GM21528 (cell line): Measurements from ENCODE around the gene CXCR3.
"Not testable (repeated sequence)": the region's sequence is repeated elsewhere in the genome, so short reads cannot be mapped to it uniquely, and the experiment has no call there.

ENCODE experiments used
- ATAC-seq: cut with Tn5 transposase; IDR thresholded peaks from one replicate; pipeline ENCODE4 v1.9.1; 2021; ENCODE audit warnings: mild to moderate bottlenecking, moderate library complexity; ENCODE audit not compliant: unreplicated experiment, low FRiP score

Gene CXCR3

DNA sequence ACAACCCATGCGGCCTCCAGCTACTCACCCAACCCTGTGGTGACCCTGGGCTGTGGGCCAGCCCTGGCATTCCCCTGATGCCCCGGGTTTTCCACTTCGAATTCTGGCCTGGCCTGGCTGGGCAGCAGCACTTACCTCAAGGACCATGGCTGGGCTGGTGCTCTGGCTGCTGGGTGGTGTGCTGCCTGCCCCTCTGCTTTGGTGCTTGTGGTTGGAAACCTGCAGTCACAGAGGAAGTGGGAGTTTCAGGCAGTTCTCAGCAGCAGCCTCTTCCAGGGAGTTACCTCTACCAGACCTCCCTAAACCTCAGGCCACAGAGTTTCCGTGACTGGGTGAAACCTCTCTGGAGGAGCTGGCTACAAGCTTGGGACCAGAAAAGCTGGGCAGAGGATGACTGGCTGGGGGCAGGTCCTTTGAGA lies at the start of gene CXCR3:
CXCR3 (minus strand) TSS at position 209 of the 419 bp plus-strand sequence; CDS start at position 147, 62 bp downstream.
- peak; percentile 61 for ATAC-seq

DNA sequence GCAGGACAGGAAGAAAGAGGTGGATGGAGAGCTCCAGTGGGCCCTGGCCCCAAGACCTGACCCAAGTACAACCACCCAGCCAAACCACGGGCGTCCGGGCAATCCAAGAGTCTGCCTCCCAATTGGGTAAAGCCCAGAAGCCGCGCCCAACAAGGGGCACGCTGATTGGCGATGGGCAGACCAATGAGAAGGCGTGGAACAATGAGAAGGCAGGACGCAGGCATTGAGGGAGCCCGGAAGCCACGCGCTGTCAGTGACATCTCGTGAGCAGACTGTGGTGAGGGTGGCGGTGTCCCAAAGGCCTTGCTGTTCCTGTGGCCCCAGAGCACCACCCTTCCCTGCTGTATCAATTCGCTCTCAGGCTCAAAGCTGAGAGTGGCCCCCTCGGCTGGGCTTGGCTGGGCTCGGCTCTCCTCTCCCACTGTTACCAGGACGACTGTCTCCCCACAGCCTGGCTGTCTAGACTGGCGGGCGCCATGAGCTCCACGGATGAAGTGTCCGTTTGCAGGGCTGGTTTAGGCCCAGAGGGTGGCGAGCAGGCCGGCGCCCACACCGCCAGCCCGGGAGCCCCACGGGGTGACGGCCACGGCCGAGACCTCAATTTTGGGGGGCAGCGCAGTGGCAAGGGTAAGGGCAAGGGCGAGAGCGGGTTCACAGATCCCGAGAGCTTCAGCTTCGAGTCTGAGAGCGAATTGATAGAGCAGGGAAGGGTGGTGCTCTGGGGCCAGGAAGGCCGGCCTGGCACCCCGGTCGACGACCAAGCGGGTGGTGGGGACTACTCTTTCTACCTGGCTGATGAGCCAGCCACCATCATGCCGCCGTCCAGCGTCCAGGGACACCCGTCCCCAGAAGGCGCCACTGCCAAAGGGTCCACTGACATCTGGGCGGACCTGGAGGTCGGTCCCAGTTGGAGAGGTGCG lies 49.3 kb upstream of the CXCR3 start, which contains the start of gene LOC101059915:
LOC101059915 (plus strand) TSS at position 219 of the 920 bp plus-strand sequence.
- ATAC-seq, result no peak

DNA sequence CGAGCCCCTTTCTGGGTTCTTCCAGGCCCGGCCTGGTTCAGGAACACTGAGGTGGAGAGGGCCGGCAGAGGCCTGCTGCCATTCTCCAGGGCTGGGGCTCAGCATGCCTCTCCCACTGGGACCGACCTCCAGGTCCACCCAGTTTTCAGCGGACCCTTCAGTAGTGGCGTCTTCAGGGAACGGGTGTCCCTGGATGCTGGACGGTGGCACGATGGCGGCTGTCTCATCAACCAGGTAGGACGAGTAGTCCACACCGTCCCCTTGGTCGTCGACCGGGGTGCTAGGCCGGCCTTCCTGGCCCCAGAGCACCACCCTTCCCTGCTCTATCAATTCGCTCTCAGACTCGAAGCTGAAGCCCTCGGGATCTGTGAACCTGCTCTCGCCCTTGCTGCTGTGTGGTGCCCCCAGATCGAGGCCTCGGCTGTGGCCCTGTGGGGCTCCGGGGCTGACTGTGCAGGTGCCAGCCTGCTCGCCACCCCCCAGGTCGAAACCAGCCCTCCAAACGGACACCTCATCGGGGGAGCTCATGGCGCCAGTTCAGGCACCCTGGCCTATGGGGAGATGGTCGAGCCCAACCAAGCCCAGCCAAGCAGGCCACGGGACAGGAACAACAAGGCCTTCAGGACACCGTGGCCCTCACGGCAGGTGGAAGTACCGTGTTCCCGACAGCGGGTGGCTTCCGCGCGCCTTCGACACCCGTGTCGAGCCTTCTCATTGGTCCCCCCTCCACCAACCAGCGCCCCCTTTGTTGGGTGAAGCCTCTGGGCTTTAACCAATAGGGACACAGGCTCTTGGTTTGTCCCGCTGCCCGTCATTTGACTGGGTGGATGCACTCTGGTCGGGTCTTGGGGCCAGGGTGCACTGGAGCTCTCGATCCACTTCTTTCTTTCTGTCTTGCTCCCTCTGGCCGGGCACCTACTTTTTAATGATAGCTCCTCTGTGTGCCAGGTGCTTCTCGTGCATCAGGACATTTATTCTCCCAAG lies 48.2 kb upstream of the CXCR3 start:
- no peak for ATAC-seq

DNA sequence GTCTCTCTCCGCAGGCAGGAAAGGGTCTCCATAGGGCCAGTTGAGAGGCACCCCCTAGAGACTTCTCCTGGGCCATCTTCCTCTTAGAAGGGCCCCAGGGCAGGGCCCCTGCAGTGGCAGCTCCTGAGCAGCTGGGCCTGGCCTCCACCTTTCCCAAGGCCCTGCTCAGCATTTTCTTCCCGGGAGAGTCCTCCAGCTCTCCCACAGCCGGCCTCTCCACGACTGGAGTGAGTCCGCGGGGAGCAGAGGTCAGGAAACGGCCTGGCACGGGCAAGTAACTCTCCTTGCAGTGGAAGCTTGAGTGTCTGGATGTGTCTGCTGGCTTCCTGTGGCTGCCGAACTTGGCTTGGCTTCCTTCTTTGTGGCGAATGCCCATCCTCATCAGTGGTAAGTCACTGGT lies 47.4 kb upstream of the CXCR3 start:
- ATAC-seq, result no peak

DNA sequence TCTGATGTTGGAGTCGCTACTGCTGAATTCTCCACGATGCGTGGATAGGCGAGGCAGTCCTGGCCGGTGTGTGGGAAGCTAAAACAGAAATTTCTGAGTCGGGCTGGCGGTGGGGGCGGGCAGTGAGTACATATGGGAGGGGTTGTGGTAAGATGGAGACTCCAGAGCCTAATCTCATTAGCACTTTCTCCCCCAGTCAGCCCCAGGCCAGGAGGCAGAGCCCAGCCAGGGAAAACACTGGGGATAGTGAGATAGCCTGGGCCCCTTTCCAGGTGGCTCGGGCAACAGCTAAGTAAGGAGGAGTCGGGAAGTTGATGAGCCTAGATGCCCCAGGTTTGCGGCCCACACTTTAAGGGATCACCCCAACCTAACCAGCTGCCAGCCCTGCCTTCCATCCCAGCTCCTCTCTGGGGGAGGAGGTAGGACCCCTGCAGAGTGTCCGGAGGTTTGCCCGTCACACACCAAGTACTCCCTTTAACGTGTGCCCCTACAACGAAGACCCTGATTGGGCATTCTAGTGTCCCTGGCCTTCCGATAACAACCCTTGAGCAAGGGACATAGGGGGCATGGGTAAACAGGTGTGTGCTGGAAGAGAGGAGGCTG lies 46.7 kb upstream of the CXCR3 start:
- no peak for ATAC-seq

GRCh38 chrX:71664202-71664601 lies 45.9 kb upstream of the CXCR3 start:
- ATAC-seq, result not testable (repeated sequence)

- ATAC-seq, result not testable (repeated sequence)
Observed at GRCh38 chrX:71663238-71663637, 44.9 kb upstream of the CXCR3 start.

DNA sequence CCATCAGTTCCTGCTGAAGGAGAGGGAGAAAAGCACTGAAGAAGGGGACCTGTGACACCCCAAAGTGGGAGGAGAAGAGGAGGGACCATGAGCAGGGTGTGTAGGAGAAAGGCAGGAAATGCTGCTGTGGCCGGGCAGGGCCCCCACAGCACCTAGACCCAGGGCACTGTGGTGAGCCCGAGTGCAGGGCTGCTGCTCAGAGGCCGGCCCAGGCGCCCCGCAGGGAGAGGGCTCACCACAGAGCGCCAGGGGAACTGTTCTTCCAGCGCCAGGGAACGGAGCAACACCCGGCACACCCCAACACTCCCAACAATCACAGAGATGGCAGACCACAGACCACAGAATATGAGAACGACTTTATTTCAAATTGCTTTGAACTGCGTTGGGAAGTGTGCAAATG lies 44.3 kb upstream of the CXCR3 start:
- not testable (repeated sequence) for ATAC-seq

DNA sequence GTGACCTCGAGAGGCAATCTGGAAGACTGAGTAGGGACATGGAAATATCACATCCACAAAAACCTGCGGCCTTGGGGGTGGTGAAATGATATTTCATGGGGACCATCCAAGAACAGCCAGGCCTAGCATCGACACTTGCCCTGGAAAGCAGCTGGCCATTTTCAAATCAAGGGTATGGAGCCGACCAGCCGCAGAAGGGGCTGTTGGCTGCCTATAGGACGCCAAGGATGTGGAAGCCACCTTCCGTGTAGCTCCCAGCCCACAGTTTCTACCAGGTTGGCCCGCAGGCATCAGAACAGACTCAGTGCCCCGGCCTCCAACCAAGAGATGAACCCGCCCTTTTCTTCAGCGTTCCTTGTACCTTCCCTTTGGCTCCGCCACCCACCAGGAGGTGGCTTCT lies 43.6 kb upstream of the CXCR3 start:
- ATAC-seq, result no peak

DNA sequence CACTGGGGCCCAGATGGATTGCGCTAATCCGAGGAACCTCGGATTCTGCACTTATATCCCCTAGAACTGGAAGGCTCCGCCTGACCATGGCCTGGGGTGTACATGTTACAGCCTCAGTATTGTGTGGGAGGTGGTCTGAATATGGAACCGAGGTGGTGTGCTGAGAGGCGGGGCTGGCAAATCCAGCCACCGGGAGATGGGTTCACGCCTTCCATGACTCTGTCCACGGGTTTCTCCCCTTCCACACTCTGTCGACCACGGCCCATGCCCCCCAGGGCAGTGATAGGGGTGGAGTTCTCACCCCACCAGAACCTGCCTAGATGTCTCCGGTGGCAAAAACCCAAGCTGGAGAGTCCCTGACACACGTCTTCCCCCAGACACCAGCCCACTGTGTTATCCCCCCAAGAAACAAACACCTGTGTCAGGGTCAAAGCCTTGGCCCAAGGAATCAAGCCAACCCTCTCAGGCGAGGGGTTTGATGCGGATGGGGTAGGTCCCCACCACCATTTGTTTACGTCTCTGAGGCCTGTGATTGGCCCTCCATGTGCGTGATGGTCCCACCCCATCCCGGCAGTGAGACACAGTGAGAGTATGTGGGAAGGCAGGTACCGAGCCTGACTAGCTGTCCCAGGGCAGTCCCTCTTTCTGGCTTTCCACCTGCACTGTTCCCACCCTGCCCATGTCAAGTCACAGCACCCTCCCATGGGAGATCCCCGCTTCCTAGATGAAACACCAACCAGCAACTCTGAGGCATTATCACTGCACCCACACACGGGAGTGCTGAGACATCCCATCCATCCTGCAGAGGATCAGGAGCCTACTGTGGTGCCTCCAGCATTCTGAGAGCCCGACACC lies 42.5 kb upstream of the CXCR3 start:
- no peak for ATAC-seq

- no peak for ATAC-seq
Observed at GRCh38 chrX:71659959-71660358, 41.6 kb upstream of the CXCR3 start.

- ATAC-seq, result no peak
Observed at GRCh38 chrX:71659342-71659741, 41.0 kb upstream of the CXCR3 start.

GRCh38 chrX:71657267-71657666 lies 39.0 kb upstream of the CXCR3 start:
- ATAC-seq, result no peak

- ATAC-seq, result no peak
Observed at GRCh38 chrX:71653344-71653743, 35.0 kb upstream of the CXCR3 start.

- ATAC-seq, result no peak
Observed at GRCh38 chrX:71652405-71652804, 34.1 kb upstream of the CXCR3 start.

- ATAC-seq, result peak; percentile 60
Observed at GRCh38 chrX:71650333-71650969, 32.1 kb upstream of the CXCR3 start.

GRCh38 chrX:71644406-71644805 lies 26.1 kb upstream of the CXCR3 start:
- not testable (repeated sequence) for ATAC-seq

GRCh38 chrX:71640002-71640401 lies 21.7 kb upstream of the CXCR3 start:
- no peak for ATAC-seq

- no peak for ATAC-seq
Observed at GRCh38 chrX:71638409-71638808, 20.1 kb upstream of the CXCR3 start.
